Measurements from ENCODE around the gene PCDHB14. TPM values are rescaled to one million over a fixed set of nuclear protein-coding genes. Genes with fewer than 3 reads are reported as not detected.

The PCDHB14 gene
- total RNA-seq: 0.11 and 0.12 TPM in 2 replicates

DNA sequence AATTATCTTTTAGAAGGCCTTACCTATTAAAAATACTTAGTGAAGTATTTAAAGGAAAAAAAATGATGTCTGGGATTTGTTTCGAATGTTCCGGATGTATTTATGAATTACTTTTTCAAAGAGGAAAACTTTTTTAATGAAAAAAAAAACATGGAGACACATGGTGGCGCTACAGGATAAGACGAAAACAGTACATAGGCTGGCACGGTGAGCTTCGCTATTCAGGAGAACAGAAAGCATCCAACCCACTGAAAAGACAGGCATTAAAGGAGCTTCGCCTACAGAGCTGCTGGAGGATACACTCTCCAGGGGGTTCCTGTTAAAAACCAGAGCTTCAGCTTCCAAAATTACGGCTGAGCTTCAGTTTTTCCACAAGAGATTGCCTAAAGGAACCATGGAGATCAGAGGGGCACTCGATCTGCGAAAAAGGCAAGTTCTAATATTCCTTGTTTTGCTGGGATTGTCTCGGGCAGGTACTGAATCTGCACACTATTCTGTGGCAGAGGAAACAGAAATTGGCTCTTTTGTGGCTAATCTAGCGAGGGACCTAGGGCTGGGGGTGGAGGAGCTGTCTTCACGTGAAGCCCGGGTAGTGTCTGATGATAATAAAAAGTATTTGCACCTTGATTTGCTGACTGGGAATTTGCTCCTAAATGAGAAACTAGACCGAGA is at the start of gene PCDHB14:
PCDHB14 (plus strand) TSS at position 232 of the 672 bp plus-strand sequence; CDS start at position 395, 163 bp downstream.

DNA sequence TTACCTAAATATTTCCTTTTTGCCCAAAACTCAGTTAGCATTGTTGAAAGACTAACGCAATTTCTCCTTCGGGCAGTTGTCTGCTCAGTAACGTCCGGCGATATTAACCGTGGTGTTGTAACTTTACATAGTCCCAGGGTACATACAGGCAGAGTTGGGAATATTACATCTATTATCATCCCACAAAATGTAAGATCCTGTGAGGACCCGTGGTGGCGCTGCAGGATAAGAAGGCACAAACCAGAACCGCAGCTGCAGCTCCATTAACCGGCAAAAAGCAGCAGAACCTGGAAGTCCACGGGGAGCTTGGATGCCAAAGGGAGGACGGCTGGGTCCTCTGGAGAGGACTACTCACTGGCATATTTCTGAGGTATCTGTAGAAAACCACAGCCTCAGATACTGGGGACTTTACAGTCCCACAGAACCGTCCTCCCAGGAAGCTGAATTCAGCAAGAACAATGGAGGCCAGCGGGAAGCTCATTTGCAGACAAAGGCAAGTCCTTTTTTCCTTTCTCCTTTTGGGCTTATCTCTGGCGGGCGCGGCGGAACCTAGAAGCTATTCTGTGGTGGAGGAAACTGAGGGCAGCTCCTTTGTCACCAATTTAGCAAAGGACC is 45.5 kb upstream of the PCDHB14 start, which contains the start of gene PCDHB8:
PCDHB8 (plus strand) TSS at position 214 of the 615 bp plus-strand sequence; CDS start at position 459, 245 bp downstream.

DNA sequence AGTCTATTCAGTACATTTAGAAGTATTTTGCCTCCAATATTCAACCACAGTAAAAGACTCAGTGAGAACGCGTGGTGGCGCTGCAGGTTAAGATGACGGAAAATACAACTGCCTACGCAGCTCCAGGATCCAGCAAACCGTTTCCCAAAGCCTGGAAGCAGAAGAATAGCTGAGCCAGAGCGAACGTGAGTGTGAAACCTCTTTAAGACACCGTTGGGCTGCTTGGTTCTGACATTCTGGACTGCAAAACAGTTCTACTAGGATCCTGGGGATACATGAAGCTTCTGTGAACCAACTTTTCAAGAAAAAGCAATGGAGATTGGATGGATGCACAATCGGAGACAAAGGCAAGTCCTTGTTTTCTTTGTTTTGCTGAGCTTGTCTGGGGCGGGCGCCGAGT is 40.9 kb upstream of the PCDHB14 start, which contains the start of gene PCDHB16:
PCDHB16 (plus strand) TSS at position 140 of the 400 bp plus-strand sequence; CDS start at position 313, 173 bp downstream.

DNA sequence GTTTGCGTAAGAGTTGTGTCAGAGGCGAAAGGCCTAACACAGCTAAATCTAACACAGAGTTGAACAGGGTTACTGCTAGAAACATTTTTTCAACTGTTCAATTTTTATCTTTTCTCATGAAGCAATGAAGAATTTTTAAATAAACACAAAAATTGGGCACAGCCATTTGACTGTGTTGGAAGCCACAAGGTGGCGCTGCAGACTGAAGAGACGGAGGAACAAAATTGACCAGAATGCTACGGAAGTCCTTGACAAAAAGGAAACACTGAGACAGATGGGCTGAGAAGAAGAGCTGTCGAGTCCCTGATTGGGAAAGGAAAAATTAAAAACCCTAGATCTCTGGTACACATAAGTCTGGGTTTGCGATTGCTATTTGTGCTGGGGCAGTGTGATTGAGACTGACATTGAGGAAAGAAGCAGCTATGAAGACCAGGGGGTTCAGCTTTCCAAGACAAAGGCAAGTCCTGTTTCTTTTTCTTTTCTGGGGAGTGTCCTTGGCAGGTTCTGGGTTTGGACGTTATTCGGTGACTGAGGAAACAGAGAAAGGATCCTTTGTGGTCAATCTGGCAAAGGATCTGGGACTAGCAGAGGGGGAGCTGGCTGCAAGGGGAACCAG is 36.1 kb upstream of the PCDHB14 start, which contains the start of gene PCDHB9:
PCDHB9 (plus strand) TSS at position 265 of the 616 bp plus-strand sequence; CDS start at position 423, 158 bp downstream.

DNA sequence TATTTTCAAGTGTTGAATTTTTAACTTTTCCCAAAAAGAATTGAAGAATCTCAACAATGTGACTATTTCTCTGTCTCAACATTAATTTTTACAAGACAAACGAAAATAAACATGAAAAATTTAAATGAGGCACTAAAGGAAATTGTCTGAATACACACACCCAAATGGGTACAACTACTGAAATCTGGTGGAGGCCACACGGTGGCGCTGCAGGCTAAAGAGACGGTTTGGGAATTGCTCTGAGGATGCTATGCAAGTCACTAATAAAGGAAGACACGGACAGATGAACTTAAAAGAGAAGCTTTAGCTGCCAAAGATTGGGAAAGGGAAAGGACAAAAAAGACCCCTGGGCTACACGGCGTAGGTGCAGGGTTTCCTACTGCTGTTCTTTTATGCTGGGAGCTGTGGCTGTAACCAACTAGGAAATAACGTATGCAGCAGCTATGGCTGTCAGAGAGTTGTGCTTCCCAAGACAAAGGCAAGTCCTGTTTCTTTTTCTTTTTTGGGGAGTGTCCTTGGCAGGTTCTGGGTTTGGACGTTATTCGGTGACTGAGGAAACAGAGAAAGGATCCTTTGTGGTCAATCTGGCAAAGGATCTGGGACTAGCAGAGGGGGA is 30.9 kb upstream of the PCDHB14 start, which contains the start of gene PCDHB10:
PCDHB10 (plus strand) TSS at position 244 of the 616 bp plus-strand sequence; CDS start at position 444, 200 bp downstream.

DNA sequence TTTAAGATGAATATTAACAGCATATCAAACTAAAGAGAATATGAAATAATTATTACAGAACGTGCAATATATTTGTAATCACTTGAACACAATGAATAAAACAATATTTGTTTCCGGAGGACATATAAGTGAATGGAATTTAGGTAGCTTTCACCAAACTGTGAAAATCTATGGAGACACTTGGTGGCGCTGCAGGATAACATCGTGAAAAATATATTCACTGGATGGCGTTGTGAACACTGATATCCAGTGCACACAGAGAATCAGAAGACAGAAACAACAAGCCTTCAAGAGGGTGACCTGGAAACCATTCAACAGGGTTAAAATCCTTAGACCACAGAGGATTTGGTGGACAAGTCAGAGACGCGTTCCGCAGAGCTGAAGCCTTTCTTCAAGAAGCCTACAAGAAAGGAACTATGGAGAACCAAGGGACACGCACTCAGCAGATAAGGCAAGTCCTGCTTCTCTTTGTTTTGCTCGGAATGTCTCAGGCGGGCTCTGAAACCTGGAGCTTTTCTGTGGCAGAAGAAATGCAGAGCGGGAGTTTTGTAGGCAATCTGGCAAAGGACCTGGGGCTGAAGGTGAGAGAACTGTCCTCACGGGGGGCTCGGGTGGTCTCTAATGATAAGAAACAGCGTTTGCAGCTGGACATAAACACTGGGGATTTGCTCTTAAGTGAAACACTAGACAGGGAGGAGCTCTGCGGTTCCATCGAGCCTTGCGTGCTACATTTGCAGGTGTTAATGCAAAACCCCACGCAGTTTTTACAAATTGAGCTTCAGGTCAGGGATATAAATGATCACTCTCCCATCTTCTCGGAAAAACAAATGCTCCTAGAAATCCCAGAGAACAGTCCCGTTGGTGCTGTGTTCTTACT is 23.5 kb upstream of the PCDHB14 start, which contains the start of gene PCDHB11:
PCDHB11 (plus strand) TSS at position 269 of the 877 bp plus-strand sequence; CDS start at position 417, 148 bp downstream.

DNA sequence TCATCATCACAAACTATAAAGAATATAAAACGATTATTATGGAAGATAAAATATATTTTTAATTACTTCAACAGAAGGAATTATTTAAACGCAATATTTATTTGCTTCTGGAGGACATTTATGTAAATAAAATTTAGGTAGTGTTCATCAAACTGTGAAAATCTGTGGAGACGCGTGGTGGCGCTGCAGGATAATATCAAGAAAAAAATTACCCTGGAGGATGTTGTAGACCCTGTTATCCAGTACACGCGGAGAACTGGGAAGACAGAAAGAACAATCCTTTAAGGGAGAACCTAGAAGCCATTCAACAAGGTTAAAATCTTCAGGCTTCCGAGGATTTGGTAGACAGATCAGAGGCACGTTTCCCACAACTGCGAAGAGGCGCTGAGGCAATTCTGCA is 14.7 kb upstream of the PCDHB14 start, which contains the start of gene PCDHB12:
PCDHB12 (plus strand) TSS at position 242 of the 400 bp plus-strand sequence. CDS start 189 bp downstream, outside the sequence.

DNA sequence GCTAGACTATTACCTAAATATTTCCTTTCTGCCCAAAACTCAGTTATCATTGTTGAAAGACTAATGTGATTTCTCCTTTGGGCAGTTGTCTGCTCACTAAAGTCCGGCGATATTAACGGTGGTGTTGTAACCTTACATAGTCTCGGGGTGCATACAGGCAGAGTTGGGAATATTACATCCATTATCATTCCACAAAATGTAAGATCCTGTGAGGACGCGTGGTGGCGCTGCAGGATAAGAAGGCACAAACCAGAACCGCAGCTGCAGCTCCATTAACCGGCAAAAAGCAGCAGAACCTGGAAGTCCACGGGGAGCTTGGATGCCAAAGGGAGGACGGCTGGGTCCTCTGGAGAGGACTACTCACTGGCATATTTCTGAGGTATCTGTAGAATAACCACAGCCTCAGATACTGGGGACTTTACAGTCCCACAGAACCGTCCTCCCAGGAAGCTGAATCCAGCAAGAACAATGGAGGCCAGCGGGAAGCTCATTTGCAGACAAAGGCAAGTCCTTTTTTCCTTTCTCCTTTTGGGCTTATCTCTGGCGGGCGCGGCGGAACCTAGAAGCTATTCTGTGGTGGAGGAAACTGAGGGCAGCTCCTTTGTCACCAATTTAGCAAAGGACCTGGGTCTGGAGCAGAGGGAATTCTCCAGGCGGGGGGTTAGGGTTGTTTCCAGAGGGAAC is 9.3 kb upstream of the PCDHB14 start, which contains the start of gene PCDHB13:
PCDHB13 (plus strand) TSS at position 264 of the 684 bp plus-strand sequence; CDS start at position 469, 205 bp downstream.

DNA sequence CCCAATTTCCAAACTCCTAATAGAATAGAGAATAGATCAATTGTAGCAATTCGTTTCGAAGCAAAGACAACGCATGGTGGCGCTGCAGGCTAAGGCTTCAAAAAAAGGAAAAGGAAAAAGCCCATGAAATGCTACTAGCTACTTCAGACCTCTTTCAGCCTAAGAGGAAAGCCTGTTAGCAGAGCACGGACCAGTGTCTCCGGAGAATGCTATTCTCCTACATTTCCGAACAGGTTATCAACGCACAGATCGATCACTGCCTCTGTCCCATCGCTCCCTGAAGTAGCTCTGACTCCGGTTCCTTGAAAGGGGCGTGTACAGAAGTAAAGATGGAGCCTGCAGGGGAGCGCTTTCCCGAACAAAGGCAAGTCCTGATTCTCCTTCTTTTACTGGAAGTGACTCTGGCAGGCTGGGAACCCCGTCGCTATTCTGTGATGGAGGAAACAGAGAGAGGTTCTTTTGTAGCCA is 22.1 kb downstream of the PCDHB14 start, which contains the start of gene PCDHB15:
PCDHB15 (plus strand) TSS at position 146 of the 468 bp plus-strand sequence; CDS start at position 330, 184 bp downstream.

Other genes with a start within 250 kb of the PCDHB14 start
- not detected in 2 replicates for gene PCDHB1, start 172.0 kb upstream of the PCDHB14 start, total RNA-seq
- 0.55 and 2.0 TPM in 2 replicates for gene PCDHB2, start 128.7 kb upstream of the PCDHB14 start, total RNA-seq
- 0.75 and 0.77 TPM in 2 replicates for gene PCDHB3, start 122.9 kb upstream of the PCDHB14 start, total RNA-seq
- under 0.01 and 0.12 TPM in 2 replicates for gene PCDHB4, start 101.5 kb upstream of the PCDHB14 start, total RNA-seq
- 0.22 and 0.50 TPM in 2 replicates for gene PCDHB5, start 88.1 kb upstream of the PCDHB14 start, total RNA-seq
- under 0.01 TPM in 2 replicates for gene PCDHB6, start 73.3 kb upstream of the PCDHB14 start, total RNA-seq
- gene PCDHB7, start 50.7 kb upstream of the PCDHB14 start, total RNA-seq: 0.11 and 0.12 TPM in 2 replicates
- 0.11 and 0.25 TPM in 2 replicates for gene PCDHB8, start 45.6 kb upstream of the PCDHB14 start, total RNA-seq
- 0.12 and 0.33 TPM in 2 replicates for gene PCDHB16, start 41.0 kb upstream of the PCDHB14 start, total RNA-seq
- under 0.01 TPM in 2 replicates for gene PCDHB9, start 36.2 kb upstream of the PCDHB14 start, total RNA-seq
- gene PCDHB10, start 31.0 kb upstream of the PCDHB14 start, total RNA-seq: 0.11 and 0.12 TPM in 2 replicates
- gene PCDHB11, start 23.7 kb upstream of the PCDHB14 start, total RNA-seq: under 0.01 TPM in 1 of 2 replicates, not detected in the other
- gene PCDHB12, start 14.6 kb upstream of the PCDHB14 start, total RNA-seq: under 0.01 and 0.12 TPM in 2 replicates
- gene PCDHB13, start 9.4 kb upstream of the PCDHB14 start, total RNA-seq: under 0.01 and 0.12 TPM in 2 replicates
- gene PCDHB15, start 22.1 kb downstream of the PCDHB14 start, total RNA-seq: under 0.01 and 0.37 TPM in 2 replicates
- gene SLC25A2, start 80.7 kb downstream of the PCDHB14 start, total RNA-seq: 0.50 and 0.66 TPM in 2 replicates
- 86.1 and 88.3 TPM in 2 replicates for gene TAF7, start 97.4 kb downstream of the PCDHB14 start, total RNA-seq
- gene PCDHGA1, start 107.2 kb downstream of the PCDHB14 start, total RNA-seq: 0.22 and 0.62 TPM in 2 replicates
- gene PCDHGA2, start 115.4 kb downstream of the PCDHB14 start, total RNA-seq: 0.89 and 2.2 TPM in 2 replicates
- 0.22 and 0.87 TPM in 2 replicates for gene PCDHGA3, start 120.5 kb downstream of the PCDHB14 start, total RNA-seq
- gene PCDHGB1, start 126.8 kb downstream of the PCDHB14 start, total RNA-seq: 0.44 and 1.2 TPM in 2 replicates
- gene PCDHGA4, start 131.7 kb downstream of the PCDHB14 start, total RNA-seq: 2.2 and 5.2 TPM in 2 replicates
- gene PCDHGB2, start 136.7 kb downstream of the PCDHB14 start, total RNA-seq: 1.2 and 1.7 TPM in 2 replicates
- 0.55 and 0.87 TPM in 2 replicates for gene PCDHGA5, start 140.8 kb downstream of the PCDHB14 start, total RNA-seq
- 2.3 and 4.2 TPM in 2 replicates for gene PCDHGB3, start 146.9 kb downstream of the PCDHB14 start, total RNA-seq
- gene PCDHGA6, start 150.5 kb downstream of the PCDHB14 start, total RNA-seq: 1.7 and 3.2 TPM in 2 replicates
- 1.3 and 4.0 TPM in 2 replicates for gene PCDHGA7, start 159.4 kb downstream of the PCDHB14 start, total RNA-seq
- 11.3 and 20.9 TPM in 2 replicates for gene PCDHGB4, start 164.4 kb downstream of the PCDHB14 start, total RNA-seq
- 1.1 and 2.4 TPM in 2 replicates for gene PCDHGA8, start 169.3 kb downstream of the PCDHB14 start, total RNA-seq
- gene PCDHGB5, start 174.6 kb downstream of the PCDHB14 start, total RNA-seq: 16.2 and 25.0 TPM in 2 replicates
- 4.0 and 4.2 TPM in 2 replicates for gene PCDHGA9, start 179.4 kb downstream of the PCDHB14 start, total RNA-seq
- gene PCDHGB6, start 184.7 kb downstream of the PCDHB14 start, total RNA-seq: 2.4 and 2.9 TPM in 2 replicates
- gene PCDHGA10, start 189.6 kb downstream of the PCDHB14 start, total RNA-seq: 4.9 and 5.2 TPM in 2 replicates
- gene PCDHGB7, start 194.3 kb downstream of the PCDHB14 start, total RNA-seq: 6.0 and 7.4 TPM in 2 replicates
- gene PCDHGA11, start 197.7 kb downstream of the PCDHB14 start, total RNA-seq: 11.7 and 13.6 TPM in 2 replicates
- gene PCDHGA12, start 207.2 kb downstream of the PCDHB14 start, total RNA-seq: 15.5 and 21.5 TPM in 2 replicates